Smooth muscle cell (in vitro differentiated cells): ENCODE measurements around the gene DCTN3. TPM values are rescaled to one million over a fixed set of nuclear protein-coding genes. Genes with fewer than 3 reads are reported as not detected.
A peak's percentile ranks its signal among the peaks of the same experiment; 100 is the strongest.

ENCODE experiments used
- DNase-seq: peaks from one replicate; lab custom pipeline; 2025; ENCODE audit not compliant: unreplicated experiment; lab: John Stamatoyannopoulos, UW
- H2AFZ ChIP-seq: fragments of 200-600 bp; sonication (generic); 2 replicates; pipeline ENCODE4 v1.6.0; 2016; ENCODE audit warnings: antibody characterized with exemption, low read depth, mild to moderate bottlenecking
- H3F3A ChIP-seq: fragments of 200-600 bp; sonication (generic); 2 replicates; pipeline ENCODE4 v1.6.0; 2017; ENCODE audit warnings: antibody characterized with exemption, low read depth
- H3K27ac ChIP-seq: fragments of 200-600 bp; sonication (generic); 2 replicates; pipeline ENCODE4 v1.5.1; 2016; ENCODE audit warnings: low read depth, mild to moderate bottlenecking
- H3K27me3 ChIP-seq: fragments of 200-600 bp; sonication (generic); 2 replicates; pipeline ENCODE4 v1.6.1; 2016; ENCODE audit warnings: low read depth, mild to moderate bottlenecking
- H3K36me3 ChIP-seq: fragments of 200-600 bp; sonication (generic); 2 replicates; pipeline ENCODE4 v1.5.1; 2016; ENCODE audit warnings: low read depth
- H3K4me1 ChIP-seq: fragments of 200-600 bp; sonication (generic); 2 replicates; pipeline ENCODE4 v1.5.1; 2016; ENCODE audit warnings: low read depth
- H3K4me2 ChIP-seq: fragments of 200-600 bp; sonication (generic); 2 replicates; pipeline ENCODE4 v1.6.0; 2016; ENCODE audit warnings: mild to moderate bottlenecking
- H3K4me3 ChIP-seq: fragments of 200-600 bp; sonication (generic); 2 replicates; pipeline ENCODE4 v1.5.1; 2016; ENCODE audit warnings: mild to moderate bottlenecking
- H3K79me2 ChIP-seq: fragments of 200-600 bp; sonication (generic); 2 replicates; pipeline ENCODE4 v1.6.0; 2016; ENCODE audit warnings: low read depth, mild to moderate bottlenecking
- H3K9ac ChIP-seq: fragments of 200-600 bp; sonication (generic); 2 replicates; pipeline ENCODE4 v1.6.0; 2016; ENCODE audit warnings: low read depth
- H3K9me3 ChIP-seq: fragments of 200-600 bp; sonication (generic); replicated peaks from 2 replicates; pipeline ENCODE4 v1.5.1; 2016; ENCODE audit warnings: low read depth
- H4K20me1 ChIP-seq: fragments of 200-600 bp; sonication (generic); 2 replicates; pipeline ENCODE4 v1.6.0; 2016; ENCODE audit warnings: low read depth
- WGBS: methylation state at CpG from one replicate; pipeline ENCODE4 v1.1.7; 2016; ENCODE audit warnings: low lambda C conversion rate; 5-methylcytosine and 5-hydroxymethylcytosine counted together
- polyA plus RNA-seq: library from polyadenylated mRNA; unstranded; fragments of >200 nt; fragmentation: Nextera tagmentation; extraction: Ambion mirVana; gene quantifications from 2 replicates; pipeline ENCODE4 v1.2.1, GENCODE V29; 2016
- total RNA-seq: library from RNA; depleted of rRNA; stranded (reverse); fragments of >200 nt; gene quantifications from 2 replicates; pipeline ENCODE4 v1.2.3, GENCODE V29; 2014
- TF ChIP-seq, protein P1 (sequence below): fragments of 200-600 bp; sonication (generic); IDR thresholded peaks from 2 replicates; pipeline ENCODE4 v1.5.1; 2017; ENCODE audit warnings: borderline replicate concordance, mild to moderate bottlenecking, antibody characterized with exemption; ENCODE audit not compliant: insufficient read depth, poor library complexity, severe bottlenecking

DCTN3 gene
- total and polyA plus RNA-seq, 2 experiments from 2014 or later, result 87.6 to 142 TPM

DNA sequence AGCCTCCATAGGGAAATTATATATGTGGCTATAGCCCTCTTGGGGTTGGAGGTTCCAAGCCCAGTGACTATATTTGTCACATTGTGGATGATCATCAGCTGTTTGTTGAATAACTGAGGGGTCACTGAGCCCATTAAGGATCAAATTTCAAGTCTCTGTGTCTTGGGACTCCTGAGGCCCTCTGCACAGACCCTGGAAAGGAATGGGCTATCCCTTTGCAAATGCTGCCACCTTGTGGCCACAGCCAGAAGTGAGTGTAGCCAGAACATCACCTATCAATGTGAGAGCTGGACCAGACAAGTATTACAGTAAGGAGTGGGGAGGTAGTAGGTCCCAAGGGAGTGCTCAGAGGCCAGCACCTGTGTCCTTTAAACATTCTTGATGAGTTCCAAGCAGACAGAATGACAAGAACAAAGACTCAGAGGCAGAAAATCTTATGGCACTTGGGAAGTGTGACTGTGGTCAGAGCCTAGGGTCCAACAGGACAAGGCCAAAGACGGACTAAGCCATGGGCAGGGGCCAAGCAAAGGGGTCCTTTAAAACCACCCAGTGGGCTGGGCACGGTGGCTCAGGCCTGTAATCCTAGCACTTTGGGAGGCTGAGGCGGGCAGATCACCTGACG, 16.6 kb downstream of the DCTN3 start:
- Histone ChIP-seq H3K36me3 (no peaks in the 10 kb centered on the region), H3K4me3 (no peak overlapping the region), H3K27ac (no peak overlapping the region), H3K4me1 (no peaks in the 10 kb centered on the region), H3F3A (no peaks in the 10 kb centered on the region), H3K9me3 (no peaks in the 10 kb centered on the region), H4K20me1 (no peaks in the 10 kb centered on the region), H3K27me3 (no peaks in the 10 kb centered on the region), H3K4me2 (no peak overlapping the region), H2AFZ (no peak overlapping the region), H3K79me2 (no peaks in the 10 kb centered on the region), H3K9ac (no peak overlapping the region)
- 48% methylated on average over 4 of the region's 4 CpGs for WGBS
- TF ChIP-seq, protein P1, sequence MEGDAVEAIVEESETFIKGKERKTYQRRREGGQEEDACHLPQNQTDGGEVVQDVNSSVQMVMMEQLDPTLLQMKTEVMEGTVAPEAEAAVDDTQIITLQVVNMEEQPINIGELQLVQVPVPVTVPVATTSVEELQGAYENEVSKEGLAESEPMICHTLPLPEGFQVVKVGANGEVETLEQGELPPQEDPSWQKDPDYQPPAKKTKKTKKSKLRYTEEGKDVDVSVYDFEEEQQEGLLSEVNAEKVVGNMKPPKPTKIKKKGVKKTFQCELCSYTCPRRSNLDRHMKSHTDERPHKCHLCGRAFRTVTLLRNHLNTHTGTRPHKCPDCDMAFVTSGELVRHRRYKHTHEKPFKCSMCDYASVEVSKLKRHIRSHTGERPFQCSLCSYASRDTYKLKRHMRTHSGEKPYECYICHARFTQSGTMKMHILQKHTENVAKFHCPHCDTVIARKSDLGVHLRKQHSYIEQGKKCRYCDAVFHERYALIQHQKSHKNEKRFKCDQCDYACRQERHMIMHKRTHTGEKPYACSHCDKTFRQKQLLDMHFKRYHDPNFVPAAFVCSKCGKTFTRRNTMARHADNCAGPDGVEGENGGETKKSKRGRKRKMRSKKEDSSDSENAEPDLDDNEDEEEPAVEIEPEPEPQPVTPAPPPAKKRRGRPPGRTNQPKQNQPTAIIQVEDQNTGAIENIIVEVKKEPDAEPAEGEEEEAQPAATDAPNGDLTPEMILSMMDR, result peak; percentile 93
- DNase-seq, result peak; percentile 50

DNA sequence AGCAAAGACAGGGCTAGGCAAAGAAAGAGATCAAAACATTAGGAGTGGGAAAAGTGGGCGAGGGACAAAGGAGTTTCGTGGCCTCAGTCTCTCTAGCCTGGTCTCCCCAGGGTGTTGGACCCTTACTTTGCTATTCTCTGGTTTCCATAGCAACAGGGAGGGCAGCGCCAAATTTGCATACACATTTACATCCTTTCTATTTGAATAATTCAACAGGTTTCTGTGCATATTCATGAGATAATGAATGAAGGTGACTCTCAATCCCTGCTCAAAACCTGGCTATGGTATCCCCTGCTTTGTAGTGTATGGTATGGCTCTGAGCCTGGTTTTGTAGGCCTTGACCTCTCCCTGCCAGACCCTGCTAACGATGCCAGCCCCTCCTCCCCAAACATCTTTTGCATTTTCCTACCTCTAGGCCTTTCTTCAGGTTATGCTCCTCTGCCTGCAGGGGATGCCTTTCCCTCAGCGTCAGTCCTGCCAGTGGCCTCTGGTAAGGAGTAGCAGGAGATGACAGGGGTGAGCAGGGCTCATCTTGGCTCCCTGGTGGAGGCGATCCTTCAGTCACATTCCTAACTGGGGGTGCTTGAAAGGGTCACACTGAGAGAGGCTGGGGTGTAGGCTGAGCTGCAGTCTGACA, 18.2 kb downstream of the DCTN3 start:
- no peak for DNase-seq
- no peaks in the 10 kb centered on the region for H3K4me1 ChIP-seq
- H3K27ac ChIP-seq, result no peak overlapping the region
- H3K4me2 ChIP-seq, result no peak overlapping the region
- H2AFZ ChIP-seq, result no peak overlapping the region
- no peak overlapping the region for H3K4me3 ChIP-seq
- no peaks in the 10 kb centered on the region for H3K36me3 ChIP-seq
- TF ChIP-seq, protein P1, result no peak
- no peaks in the 10 kb centered on the region for H3K79me2 ChIP-seq
- 66% methylated on average over 6 of the region's 6 CpGs for WGBS
- no peaks in the 10 kb centered on the region for H4K20me1 ChIP-seq
- no peaks in the 10 kb centered on the region for H3K9me3 ChIP-seq
- no peak overlapping the region for H3K9ac ChIP-seq
- H3F3A ChIP-seq, result no peaks in the 10 kb centered on the region
- H3K27me3 ChIP-seq, result no peaks in the 10 kb centered on the region

DNA sequence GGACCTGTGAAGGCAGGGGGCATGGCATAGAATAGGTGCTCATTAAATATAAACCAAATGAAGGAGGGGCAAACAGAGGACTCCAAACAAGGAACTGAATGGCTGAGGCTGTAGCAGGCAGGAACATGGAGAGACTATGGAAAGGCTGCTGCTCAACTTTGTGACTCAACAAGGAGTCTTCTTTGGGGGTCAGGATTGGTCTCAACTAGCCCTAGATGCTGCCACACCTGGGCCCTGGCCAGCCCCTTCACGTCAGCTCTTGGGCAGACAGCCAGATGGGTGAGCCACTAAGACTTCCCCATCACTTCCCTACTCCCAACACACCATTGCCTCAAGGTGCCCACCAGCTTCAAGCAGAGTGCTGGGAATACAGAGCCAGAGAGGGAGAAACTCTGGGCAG, 19.4 kb downstream of the DCTN3 start:
- H3K4me2 ChIP-seq, result no peak overlapping the region
- H3F3A ChIP-seq, result no peaks in the 10 kb centered on the region
- H3K4me3 ChIP-seq, result no peak overlapping the region
- no peak overlapping the region for H3K9ac ChIP-seq
- DNase-seq, result no peak
- no peaks in the 10 kb centered on the region for H3K9me3 ChIP-seq
- TF ChIP-seq, protein P1, result no peak
- no peak overlapping the region for H3K27ac ChIP-seq
- H2AFZ ChIP-seq, result no peak overlapping the region
- H3K4me1 ChIP-seq, result no peaks in the 10 kb centered on the region
- 100% methylated on average over 1 of the region's 1 CpG for WGBS
- no peaks in the 10 kb centered on the region for H3K79me2 ChIP-seq
- H3K36me3 ChIP-seq, result no peaks in the 10 kb centered on the region
- H3K27me3 ChIP-seq, result no peaks in the 10 kb centered on the region
- no peaks in the 10 kb centered on the region for H4K20me1 ChIP-seq

DNA sequence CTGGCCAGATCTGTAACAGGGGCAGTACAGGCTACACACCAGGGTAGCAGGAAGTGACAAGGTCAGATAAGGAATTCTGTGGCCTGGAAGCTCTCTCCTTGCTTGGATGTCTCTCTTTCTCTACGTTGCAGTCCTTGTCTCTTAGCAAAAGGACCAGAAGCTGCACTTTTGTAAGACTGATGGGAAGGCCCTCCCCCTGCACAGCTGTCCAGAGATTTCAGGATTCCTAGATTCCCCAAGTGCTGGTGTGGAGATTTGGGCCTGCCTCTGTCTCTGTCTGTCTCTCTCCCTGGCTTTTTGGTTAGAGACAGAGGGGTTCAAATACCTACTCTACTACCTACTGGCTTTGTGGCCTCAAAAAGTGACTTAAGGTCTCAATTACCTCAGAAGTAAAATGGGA, 20.7 kb downstream of the DCTN3 start:
- Histone ChIP-seq H3K36me3 (no peaks in the 10 kb centered on the region), H3K79me2 (no peaks in the 10 kb centered on the region), H2AFZ (no peak overlapping the region), H3K9me3 (no peaks in the 10 kb centered on the region), H3K4me1 (no peaks in the 10 kb centered on the region), H3K4me2 (no peak overlapping the region), H3K4me3 (no peak overlapping the region), H3K27me3 (no peaks in the 10 kb centered on the region), H3K9ac (no peak overlapping the region), H3F3A (no peaks in the 10 kb centered on the region), H4K20me1 (no peaks in the 10 kb centered on the region), H3K27ac (no peak overlapping the region)
- TF ChIP-seq, protein P1, result no peak
- WGBS, result 7% methylated on average over 1 of the region's 1 CpG
- no peak for DNase-seq
